Measurements from ENCODE around the gene KIF26A. TPM values are rescaled to one million over a fixed set of nuclear protein-coding genes. Genes with fewer than 3 reads are reported as not detected.
A peak's percentile ranks its signal among the peaks of the same experiment; 100 is the strongest.

Gene KIF26A
- total and polyA plus RNA-seq, 8 donors = 3.6 to 13.2 (median 7.1) TPM

- peak in 5 of 6 donors; percentile 17 to 82 (median 63) for DNase-seq
- Histone ChIP-seq H3K4me3 (peak overlapping the region; percentile 26 to 69 (median 51)), H3K4me1 (peaks cover 0 to 7% (median 0%) of the 10 kb centered on the region in 3 donors), H3K27me3 (no peaks in the 10 kb centered on the region), H3K9me3 (no peaks in the 10 kb centered on the region), H3K36me3 (no peaks in the 10 kb centered on the region), H3K27ac (peak overlapping the region in 2 of 4 donors; percentile 33 to 62)
- peak; percentile 38 to 63 (median 46) for ATAC-seq
- TF ChIP-seq CTCF (IDR thresholded peaks at IDR 0.05) = no peak
- intact Hi-C loops (cut with DNase I) = no loop called here
- no peak for FAIRE-seq
- 5 to 6% methylated on average over 12 to 19 of the region's 19 CpGs for WGBS, 2 donors
Observed at GRCh38 chr14:104116288-104116755, 22.1 kb upstream of the KIF26A start.

GRCh38 chr14:104116756-104117340, 21.5 kb upstream of the KIF26A start:
- H3K27ac ChIP-seq = peak overlapping the region in 2 of 4 donors; percentile 33 to 62
- H3K4me1 ChIP-seq = peaks cover 0 to 7% (median 0%) of the 10 kb centered on the region in 3 donors
- H3K27me3 ChIP-seq = no peaks in the 10 kb centered on the region
- no peaks in the 10 kb centered on the region for H3K36me3 ChIP-seq
- intact Hi-C loops (cut with DNase I) = no loop called here
- peak overlapping the region; percentile 26 to 69 (median 51) for H3K4me3 ChIP-seq
- no peak for TF ChIP-seq CTCF (IDR thresholded peaks at IDR 0.05)
- FAIRE-seq (no peak), ATAC-seq (peak; percentile 88 to 92 (median 90)), DNase-seq (peak in 5 of 6 donors; percentile 62 to 82 (median 72))
- no peaks in the 10 kb centered on the region for H3K9me3 ChIP-seq
- 1% methylated on average over 59 to 83 of the region's 83 CpGs for WGBS, 2 donors

GRCh38 chr14:104117341-104118005, 20.9 kb upstream of the KIF26A start:
- Histone ChIP-seq H3K4me3 (peak overlapping the region; percentile 26 to 69 (median 51)), H3K27me3 (no peaks in the 10 kb centered on the region), H3K4me1 (peaks cover 0 to 7% (median 0%) of the 10 kb centered on the region in 3 donors), H3K9me3 (no peaks in the 10 kb centered on the region), H3K27ac (no peak overlapping the region), H3K36me3 (no peaks in the 10 kb centered on the region)
- no peak for FAIRE-seq
- intact Hi-C loops (cut with DNase I) = no loop called here
- ATAC-seq = peak in 1 of 4 donors; percentile 3
- DNase-seq = peak in 1 of 6 donors; percentile 35
- no peak for TF ChIP-seq CTCF (IDR thresholded peaks at IDR 0.05)
- WGBS, 2 donors = 8 to 11% methylated on average over 69 to 71 of the region's 71 CpGs

GRCh38 chr14:104118006-104118844, 20.2 kb upstream of the KIF26A start:
- Histone ChIP-seq H3K36me3 (no peaks in the 10 kb centered on the region), H3K9me3 (no peaks in the 10 kb centered on the region), H3K4me1 (peaks cover 0 to 7% (median 0%) of the 10 kb centered on the region in 3 donors), H3K27me3 (no peaks in the 10 kb centered on the region), H3K4me3 (peak overlapping the region in 1 of 4 donors; percentile 69), H3K27ac (no peak overlapping the region)
- 64 to 69% methylated on average over 30 of the region's 30 CpGs for WGBS, 2 donors
- ATAC-seq (no peak), DNase-seq (peak in 3 of 6 donors; percentile 30 to 76 (median 57)), FAIRE-seq (no peak)
- intact Hi-C loops (cut with DNase I) = no loop called here
- TF ChIP-seq CTCF (IDR thresholded peaks at IDR 0.05) = no peak
